Measurements from ENCODE around the gene MCTP2. TPM values are rescaled to one million over a fixed set of nuclear protein-coding genes. Genes with fewer than 3 reads are reported as not detected.

MCTP2 gene
- total and polyA plus RNA-seq, 2 of the 13 experiments (the other 11 are each of a cell fraction or from before 2014, with no cell fraction given), result 5.1 to 8.6 TPM

- DNase-seq (ENCODE audit: low spot score) (no peak), FAIRE-seq (no peak), ATAC-seq (no peak)
- Histone ChIP-seq H3K9me3 (ENCODE audit: low read length) (no peaks in the 10 kb centered on the region), H3K4me3 (replicated peaks in 1 of 3; ENCODE audit: insufficient read depth in 1 of 3, low read depth in 2 of 3, low read length in 3 of 3) (no peak overlapping the region), H3K36me3 (replicated peaks in 1 of 2; ENCODE audit: control insufficient read depth in 1 of 2, insufficient read depth in 2 of 2, low read length in 2 of 2) (no peaks in the 10 kb centered on the region), H3K4me2 (ENCODE audit: low read depth, low read length) (no peak overlapping the region), H3K4me1 (ENCODE audit: insufficient read depth, low read length) (no peaks in the 10 kb centered on the region), H3K79me2 (ENCODE audit: insufficient read depth, low read length) (no peaks in the 10 kb centered on the region), H3K9ac (ENCODE audit: insufficient read depth, low read depth, low read length) (no peak overlapping the region), H4K20me1 (ENCODE audit: insufficient read depth, low read length) (no peaks in the 10 kb centered on the region), H3K27ac (ENCODE audit: extremely low read length, insufficient read depth, low read length) (no peak overlapping the region), H3K27me3 (ENCODE audit: control insufficient read depth in 1 of 2, insufficient read depth in 2 of 2, low read length in 2 of 2) (no peaks in the 10 kb centered on the region), H2AFZ (ENCODE audit: low read length) (no peak overlapping the region)
- in situ Hi-C loops (cut with HindIII; ENCODE audit: extremely low pct_ligation_motif_present, low pct_unique_long_range_greater_than_20kb) (no loop called here), intact Hi-C loops (cut with micrococcal nuclease; ENCODE audit: unreplicated experiment) (no loop called here)
- ChIA-PET POLR2A (no interaction called here), CTCF (ENCODE audit: low intra/inter-chr PET ratio, low total read pairs) (no interaction called here)
- 50% methylated on average over 7 of the region's 7 CpGs for WGBS (ENCODE audit: low lambda C conversion rate)
- TF ChIP-seq SMARCC2 (IDR thresholded peaks at IDR 0.05), result no peak
- TF ChIP-seq ZNF383 (CRISPR knock-in tag; IDR thresholded peaks at IDR 0.05; ENCODE audit: borderline replicate concordance), result no peak
- no peak for TF ChIP-seq RBM39 (IDR thresholded peaks at IDR 0.05; ENCODE audit: low read depth, low read length, poor library complexity, severe bottlenecking)
- TF ChIP-seq U2AF2 (IDR thresholded peaks at IDR 0.05; ENCODE audit: low read depth, low read length), result no peak
- TF ChIP-seq ZNF576 (CRISPR knock-in tag; IDR thresholded peaks at IDR 0.05), result no peak
- TF ChIP-seq TMF1 (CRISPR knock-in tag; IDR thresholded peaks at IDR 0.05; ENCODE audit: low read depth), result no peak
- TF ChIP-seq TBP (CRISPR knock-in tag; IDR thresholded peaks at IDR 0.05), result no peak
- TF ChIP-seq CCDC6 (CRISPR knock-in tag; IDR thresholded peaks at IDR 0.05), result no peak
- TF ChIP-seq TRIM22 (IDR thresholded peaks at IDR 0.05), result no peak
- no peak for TF ChIP-seq POLR2G (IDR thresholded peaks at IDR 0.05; ENCODE audit: low read depth, low read length)
- TF ChIP-seq ZNF512B (CRISPR knock-in tag; IDR thresholded peaks at IDR 0.05; ENCODE audit: borderline replicate concordance), result no peak
- no TSS peak for BruUV-seq (replicated peaks)
Observed at GRCh38 chr15:94416267-94416666, 184.9 kb downstream of the MCTP2 start.

Measured in HepG2 (cell line).